ENCODE measurements around the gene KCNJ16.
"Not testable (repeated sequence)": the region's sequence is repeated elsewhere in the genome, so short reads cannot be mapped to it uniquely, and the experiment has no call there.

KCNJ16 gene

DNA sequence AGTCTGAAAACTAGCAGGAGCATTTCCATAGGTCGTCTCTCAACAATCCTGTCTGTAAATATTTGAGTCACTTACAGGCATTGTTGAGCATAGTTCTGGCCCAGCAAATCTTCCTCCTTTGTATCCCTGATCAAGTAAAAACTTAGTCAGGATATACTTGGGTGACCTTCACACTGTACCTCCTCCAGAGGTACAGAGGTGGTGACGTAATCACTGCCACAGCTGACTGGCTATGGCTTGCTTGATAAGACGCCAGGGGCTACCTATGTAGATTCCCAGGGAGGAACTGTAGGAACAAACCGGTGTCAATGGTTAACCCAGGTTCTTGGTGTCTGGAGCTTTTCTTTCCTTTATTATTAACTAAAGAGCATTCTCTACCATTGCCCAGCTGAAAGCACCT is at the start of gene KCNJ16:
Gene KCNJ16, plus strand, starts transcription at position 270 of the 400 bp plus-strand sequence. CDS start 56,863 bp downstream, outside the sequence.
- H3K4me3 ChIP-seq (ENCODE audit: low read depth, low read length), result no peak within 1 kb of the TSS
- no peak for DNase-seq (ENCODE audit: low read depth)

DNA sequence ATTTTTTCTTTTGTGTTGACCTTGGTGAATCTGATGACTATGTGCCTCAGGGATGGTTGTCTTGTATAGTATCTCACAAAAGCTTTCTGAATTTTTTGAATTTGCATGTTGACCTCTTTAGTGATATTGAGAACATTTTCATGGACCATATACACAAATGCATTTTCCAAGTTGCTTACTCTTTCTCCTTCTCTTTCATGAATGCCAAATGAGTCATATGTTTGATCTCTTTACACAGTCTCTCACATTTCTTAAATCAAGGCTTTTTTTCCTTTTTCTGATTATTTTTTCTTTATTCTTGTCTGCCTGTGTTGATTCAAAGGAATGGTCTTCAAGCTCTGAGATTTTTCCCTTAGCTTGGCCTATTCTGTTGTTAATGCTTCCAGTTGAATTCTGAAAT is 46.6 kb upstream of the KCNJ16 start:
- DNase-seq (ENCODE audit: low read depth), result no peak
- no peak overlapping the region for H3K4me3 ChIP-seq (ENCODE audit: low read depth, low read length)

DNA sequence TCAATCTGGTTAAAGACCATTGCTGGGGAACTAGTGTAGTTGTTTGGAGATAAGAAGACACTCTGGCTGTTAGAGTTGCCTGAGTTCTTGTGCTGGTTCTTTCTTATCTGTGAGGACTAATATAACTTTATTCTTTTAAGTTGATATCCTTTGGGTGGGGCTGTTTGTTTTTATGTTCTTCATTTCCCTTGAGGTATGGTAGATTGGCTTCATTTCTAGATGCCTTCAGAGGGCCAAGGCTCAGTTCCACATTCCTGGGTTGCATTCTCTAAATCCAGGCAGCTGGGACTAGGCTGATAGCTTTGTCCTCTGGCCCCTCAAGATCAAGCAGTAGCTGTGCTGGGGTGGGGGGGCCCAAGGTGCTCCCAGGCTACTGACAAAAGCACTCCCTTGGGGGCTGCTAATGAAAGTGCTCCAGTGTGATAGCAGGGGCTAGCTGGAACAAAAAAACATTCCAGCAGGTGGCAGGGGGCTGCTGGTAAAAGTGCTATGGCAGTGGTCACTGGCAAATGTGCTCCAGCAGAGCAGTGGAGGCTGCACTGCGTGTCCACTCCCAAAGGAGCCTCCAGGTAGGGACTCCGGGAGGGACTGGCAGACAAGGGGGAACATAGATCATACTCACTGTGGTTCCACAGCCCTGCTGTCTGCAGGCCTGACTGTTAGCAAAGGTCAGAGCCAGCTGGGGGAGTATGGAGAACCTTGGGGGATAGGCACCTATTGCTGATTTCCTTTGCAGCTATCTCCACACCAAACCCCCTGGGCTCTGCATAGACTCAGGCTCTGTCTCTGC is 45.9 kb upstream of the KCNJ16 start:
- DNase-seq (ENCODE audit: low read depth), result no peak
- no peak overlapping the region for H3K4me3 ChIP-seq (ENCODE audit: low read depth, low read length)

DNA sequence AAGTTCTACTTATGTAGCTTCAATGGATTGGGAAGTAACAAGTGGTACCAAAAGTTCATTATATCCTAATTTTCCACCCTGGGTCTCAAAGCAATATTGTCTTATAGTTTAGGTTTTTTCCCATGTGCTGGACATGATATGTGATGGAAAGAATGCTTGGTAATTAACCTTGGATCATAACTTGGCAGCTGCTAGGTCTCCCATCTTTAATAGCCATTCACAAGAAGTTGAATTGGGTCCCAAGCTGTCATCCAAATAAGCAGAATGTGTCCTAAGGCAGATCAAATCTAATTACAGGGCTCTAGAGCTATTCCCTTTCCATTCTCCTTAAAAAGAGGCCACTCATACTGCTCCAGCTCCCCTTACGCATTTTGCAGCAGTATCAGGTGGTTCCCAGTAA is 44.7 kb upstream of the KCNJ16 start:
- no peak for DNase-seq (ENCODE audit: low read depth)

DNA sequence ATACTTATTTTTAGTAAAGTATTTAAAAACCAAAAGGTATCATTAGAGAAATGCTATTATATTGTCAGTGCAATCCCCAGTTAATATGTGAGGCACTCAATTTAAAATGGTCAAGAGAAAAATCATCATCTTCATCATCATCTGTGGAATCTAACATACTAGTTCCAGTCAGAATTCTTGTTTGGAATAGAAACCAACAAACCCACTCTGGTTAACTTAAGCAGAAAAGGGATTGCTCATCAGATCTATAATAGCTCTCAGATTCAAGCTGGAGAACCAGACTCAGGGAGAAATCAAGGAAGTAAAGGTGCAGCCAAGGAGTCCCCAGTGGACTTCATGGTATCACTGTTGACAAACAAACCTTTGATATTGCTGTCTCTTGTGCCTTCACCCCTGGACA is 43.7 kb upstream of the KCNJ16 start:
- no peak for DNase-seq (ENCODE audit: low read depth)
- H3K4me3 ChIP-seq (ENCODE audit: low read depth, low read length), result no peak overlapping the region

More for the DNA sequence above, 44.7 kb upstream of the KCNJ16 start:
- H3K4me3 ChIP-seq (ENCODE audit: low read depth, low read length), result no peak overlapping the region

DNA sequence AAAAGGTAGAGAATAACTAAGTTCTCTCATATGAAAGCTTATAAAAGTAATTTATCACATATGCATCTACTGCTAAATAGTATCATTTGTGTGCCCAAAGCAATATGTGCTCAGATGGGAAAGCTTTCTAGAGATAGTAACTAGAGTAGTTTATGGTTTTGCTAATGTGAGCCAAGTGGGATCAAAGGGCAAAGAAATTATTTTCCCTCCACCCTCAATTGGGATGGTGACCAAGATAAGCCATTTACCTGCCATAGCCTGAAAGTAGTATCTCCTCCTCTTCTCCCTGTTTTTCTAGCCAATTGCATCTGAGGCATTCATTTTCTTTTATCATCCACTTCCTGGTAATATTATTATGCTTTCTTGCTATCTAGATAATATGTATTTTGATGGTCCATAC is 41.9 kb upstream of the KCNJ16 start:
- H3K4me3 ChIP-seq (ENCODE audit: low read depth, low read length), result no peak overlapping the region
- DNase-seq (ENCODE audit: low read depth), result no peak

DNA sequence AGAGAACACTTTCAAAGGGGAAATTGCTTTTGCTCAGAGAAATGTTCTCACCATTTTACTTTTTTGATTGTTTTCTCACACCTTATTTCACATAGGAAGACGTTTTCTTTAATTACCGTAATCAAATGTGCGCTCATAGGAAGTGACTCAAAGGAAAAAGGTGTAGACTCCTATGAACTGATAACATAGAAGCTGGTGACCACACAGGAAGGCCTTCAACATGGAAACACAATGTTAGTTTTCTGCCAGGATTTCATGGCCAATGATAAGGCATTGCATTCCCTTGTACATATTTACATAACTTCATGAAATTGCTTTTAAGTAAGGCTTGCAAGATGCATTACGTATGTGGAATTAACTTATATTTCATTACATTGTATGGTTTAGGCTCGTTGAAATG is 40.9 kb upstream of the KCNJ16 start:
- DNase-seq (ENCODE audit: low read depth), result no peak
- no peak overlapping the region for H3K4me3 ChIP-seq (ENCODE audit: low read depth, low read length)

DNA sequence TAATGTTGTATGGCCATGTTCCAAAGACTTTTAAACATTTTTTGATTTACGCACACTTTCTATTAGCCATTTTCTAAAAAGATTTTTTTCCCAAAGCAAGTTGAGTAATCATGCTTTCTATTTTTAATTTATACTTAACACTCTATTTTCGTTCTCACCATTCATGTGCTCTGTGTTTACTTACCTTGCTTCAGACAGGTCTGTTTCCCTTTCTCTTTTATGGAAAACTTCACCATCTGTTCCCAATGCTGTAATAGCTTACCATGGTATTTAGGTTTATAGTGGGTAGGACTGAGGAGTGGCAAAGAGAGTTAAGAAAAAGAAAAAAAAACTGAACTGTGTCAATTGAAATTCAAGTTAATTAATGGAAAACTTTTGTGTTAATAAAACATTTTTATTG is 37.5 kb upstream of the KCNJ16 start:
- no peak overlapping the region for H3K4me3 ChIP-seq (ENCODE audit: low read depth, low read length)
- no peak for DNase-seq (ENCODE audit: low read depth)

DNA sequence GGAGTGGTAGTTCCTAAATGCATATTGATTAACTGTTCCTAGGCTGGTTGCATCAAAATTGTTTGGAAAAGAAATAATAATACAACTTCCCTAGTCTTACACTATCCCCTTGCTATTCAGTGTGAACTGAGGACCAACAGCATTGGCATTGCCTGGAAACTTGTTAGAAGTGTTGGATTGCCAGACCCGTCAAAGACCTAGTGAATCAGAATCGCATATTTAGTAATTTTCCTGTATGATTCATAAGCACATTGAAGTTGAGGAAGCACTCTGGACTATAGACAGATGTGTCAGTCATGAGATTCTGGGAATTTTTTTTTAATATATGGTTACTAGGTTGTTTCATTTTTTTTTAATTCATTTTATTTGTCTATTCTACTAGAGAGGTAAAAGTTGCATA is 34.7 kb upstream of the KCNJ16 start:
- no peak overlapping the region for H3K4me3 ChIP-seq (ENCODE audit: low read depth, low read length)
- no peak for DNase-seq (ENCODE audit: low read depth)

DNA sequence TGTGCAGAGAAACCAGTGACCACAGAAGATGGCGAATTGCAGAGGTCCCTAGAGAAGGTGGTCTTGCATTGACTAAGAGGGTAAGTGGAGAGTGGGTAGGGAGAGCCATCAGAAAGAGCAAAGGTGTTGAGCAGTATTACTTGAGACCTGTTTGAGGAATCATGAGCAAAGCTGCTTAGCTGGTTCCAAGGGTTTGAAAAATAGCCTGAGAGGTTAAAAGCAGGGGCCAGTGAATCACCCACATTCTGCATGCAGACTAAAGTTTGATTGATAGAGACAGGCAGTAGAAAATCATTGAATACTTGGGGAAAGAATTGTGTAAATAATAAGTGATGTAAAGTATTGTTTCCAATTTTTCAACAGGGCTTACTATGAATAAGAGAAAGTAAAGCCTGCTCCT is 34.0 kb upstream of the KCNJ16 start:
- H3K4me3 ChIP-seq (ENCODE audit: low read depth, low read length), result no peak overlapping the region
- no peak for DNase-seq (ENCODE audit: low read depth)

DNA sequence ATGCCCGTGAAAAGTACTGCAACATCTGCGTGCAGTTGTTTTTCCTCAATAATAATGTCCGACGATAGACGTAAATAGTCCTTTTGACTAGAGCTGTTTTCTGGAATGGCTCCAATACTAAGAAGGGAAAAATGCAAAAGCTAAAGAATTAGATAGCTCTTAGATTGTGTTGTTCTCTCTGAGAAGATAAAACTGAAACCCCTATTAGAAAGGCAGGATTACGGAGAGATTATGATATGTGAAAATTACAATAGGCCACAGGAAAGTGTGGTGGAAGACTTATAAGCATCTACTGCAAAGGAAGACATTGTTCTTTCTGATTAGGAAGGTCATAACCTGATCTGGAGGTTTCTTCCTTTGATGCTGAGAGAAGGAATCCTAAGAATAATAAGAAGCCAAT is 33.5 kb upstream of the KCNJ16 start:
- no peak for DNase-seq (ENCODE audit: low read depth)
- no peak overlapping the region for H3K4me3 ChIP-seq (ENCODE audit: low read depth, low read length)

DNA sequence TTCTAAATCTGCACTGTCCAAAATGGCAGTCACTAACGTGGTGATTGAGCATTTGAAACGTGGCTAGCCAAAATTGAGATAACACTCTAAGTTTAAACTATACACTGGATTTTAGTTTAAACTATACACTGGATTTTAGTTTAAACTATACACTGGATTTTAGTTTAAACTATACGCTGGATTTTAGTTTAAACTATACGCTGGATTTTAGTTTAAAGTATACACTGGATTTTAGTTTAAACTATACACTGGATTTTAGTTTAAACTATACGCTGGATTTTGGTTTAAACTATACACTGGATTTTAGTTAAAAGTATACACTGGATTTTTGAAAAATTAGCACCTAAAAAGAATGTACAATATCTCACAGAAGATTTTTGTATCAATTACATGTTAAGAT is 29.2 kb upstream of the KCNJ16 start:
- H3K4me3 ChIP-seq (ENCODE audit: low read depth, low read length); DNase-seq (ENCODE audit: low read depth): not testable (repeated sequence)

DNA sequence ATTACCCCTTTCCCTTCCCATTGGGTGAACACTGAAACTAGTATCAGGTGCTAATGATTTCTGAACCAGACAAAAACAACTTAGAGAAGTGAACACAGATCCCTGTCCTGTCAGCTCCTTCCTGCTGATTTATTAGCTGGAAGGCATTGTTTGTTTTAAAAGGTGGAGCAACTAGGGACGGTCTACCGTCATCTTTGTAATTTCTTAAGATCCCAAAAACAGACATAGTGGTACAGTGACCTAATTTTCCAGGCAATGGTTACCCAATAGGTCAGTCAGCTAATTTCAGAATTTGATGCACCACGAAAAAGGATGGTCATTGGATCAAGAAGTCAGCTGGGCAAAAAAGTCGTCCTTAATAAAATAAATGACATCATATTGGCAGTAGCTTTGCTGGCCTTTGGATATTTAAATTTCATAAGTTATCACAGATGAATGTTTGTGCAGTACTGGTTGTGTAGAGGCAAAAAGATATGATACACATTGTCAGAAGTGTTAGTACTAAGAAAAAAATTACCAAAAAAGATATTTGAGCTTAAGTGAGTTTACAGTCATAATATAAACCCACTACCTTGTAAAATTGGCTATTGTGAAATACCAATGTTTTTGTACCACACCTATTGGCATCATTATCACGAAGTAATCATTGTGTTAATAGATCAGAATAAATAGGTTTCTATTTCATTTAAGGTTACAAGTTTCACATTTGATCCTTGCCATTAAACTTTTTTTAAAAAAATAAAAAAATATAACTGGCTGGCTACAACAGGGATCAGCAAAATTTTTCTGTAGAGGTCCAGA is 27.2 kb upstream of the KCNJ16 start:
- no peak overlapping the region for H3K4me3 ChIP-seq (ENCODE audit: low read depth, low read length)
- no peak for DNase-seq (ENCODE audit: low read depth)

DNA sequence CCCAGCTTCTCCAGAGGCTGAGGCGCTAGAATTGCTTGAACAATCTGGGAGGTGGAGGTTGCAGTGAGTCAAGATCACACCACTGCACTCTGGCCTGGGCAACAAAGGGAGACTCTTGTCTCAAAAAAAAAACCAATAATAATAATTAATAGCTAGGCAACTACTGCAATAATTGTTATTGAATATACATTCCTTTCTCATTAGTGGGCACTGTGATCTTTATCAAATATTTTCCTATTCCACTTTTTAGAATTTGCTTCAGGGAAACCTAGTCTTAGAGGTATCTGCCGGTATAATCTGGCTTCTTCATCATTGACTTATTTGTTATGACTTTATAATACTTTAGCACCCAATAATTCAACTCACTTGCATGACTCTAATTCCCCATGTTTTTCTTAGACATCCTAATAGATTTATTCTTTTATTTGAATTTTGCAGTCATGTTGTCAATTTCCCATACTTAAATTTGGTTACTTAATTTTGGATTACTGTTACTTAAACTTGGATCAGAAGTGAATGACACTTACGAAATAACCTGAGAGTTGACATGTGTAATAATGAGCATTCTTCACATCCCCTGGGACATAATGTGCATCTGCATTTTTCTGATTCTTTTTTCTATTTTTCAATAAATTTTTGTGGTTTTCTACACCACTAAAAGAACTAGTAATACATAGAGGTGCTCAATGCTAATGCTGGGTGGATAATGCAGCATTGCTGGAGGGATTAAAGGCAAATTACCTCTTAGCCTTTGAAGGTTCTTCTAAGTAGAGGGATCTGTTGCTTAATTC is 25.0 kb upstream of the KCNJ16 start:
- no peak for DNase-seq (ENCODE audit: low read depth)
- H3K4me3 ChIP-seq (ENCODE audit: low read depth, low read length), result no peak overlapping the region

DNA sequence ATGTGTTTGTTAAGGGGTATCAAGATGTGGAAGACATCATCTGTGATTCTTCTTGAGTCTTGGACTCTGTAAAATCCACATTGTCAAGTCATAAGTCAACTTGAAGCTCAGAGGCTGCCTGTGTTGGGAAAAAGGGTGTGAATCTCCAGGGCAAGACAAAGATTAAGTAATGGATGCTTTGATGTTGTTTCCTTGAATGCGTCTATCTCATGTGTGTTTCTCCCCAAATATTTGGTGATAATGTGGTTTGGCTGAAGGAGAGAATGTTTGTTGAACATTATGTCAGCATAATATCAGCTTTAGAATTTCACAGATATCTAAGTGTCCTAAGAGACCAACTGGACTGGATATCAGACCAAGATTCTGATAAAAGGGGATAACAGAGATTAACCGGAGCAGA is 24.1 kb upstream of the KCNJ16 start:
- DNase-seq (ENCODE audit: low read depth), result no peak
- no peak overlapping the region for H3K4me3 ChIP-seq (ENCODE audit: low read depth, low read length)

DNA sequence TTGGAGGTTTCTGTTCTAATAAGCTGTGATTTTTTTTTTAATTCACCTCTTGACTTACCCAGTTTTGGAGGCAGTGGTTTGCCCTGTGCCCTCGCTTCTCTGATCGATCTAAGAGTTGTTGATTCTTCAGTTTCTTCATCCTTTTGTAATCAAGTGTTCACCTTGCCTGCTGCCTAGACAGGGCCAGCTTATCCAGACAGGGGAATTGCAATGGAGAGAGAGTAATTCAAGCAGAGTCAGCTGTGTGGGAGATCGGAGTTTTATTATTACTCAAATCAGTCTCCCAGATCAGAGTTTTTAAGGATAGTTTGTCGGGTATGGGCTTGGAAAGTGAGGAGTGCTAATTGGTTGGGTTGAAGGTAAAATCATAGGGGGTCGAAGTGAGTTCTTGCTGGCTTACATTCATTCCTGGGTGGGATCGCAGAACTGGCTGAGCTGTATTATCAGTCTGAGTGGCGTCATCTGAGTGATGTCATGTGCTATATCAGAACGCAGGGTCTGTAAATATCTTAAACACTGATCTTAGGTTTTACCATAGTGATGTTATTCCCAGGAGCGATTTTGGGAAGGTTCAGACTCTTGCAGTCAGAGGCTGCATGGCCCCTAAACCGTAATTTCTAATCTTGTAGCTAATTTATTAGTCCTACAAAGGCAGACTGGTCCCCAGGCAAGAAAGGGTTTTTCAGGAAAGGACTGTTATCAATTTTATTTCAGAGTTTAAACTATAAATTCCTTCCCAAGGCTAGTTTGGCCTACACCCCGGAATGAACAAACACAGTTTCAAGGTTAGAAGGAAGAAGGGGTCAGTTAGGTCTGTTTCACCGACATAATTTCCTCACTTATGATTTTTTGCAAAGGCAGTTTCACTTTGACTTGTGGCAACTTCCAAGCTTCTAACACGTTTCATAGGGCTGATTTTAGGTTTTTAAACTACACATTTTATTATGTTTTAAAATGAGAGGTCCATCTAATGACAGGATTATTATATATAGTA is 21.5 kb upstream of the KCNJ16 start:
- no peak overlapping the region for H3K4me3 ChIP-seq (ENCODE audit: low read depth, low read length)
- no peak for DNase-seq (ENCODE audit: low read depth)

DNA sequence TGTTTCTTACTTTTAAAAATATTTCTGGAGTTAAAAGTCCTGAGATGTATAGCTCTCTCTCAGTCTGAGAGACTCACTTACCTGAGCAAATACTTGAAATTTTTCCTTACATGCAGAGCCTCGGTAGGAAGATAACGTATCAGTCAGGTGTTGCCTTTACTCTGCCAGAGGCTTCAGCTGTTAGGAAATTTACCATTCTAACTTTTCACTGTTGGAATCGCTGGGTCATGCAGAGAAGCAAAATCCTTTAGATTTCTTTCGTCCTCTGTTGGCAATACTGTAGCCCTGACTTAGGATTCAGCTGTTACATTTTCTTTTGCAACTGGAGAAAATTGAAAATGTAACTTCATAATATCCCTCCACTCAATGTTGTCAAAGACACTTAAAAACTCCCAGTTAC is 20.0 kb upstream of the KCNJ16 start:
- no peak overlapping the region for H3K4me3 ChIP-seq (ENCODE audit: low read depth, low read length)
- no peak for DNase-seq (ENCODE audit: low read depth)

DNA sequence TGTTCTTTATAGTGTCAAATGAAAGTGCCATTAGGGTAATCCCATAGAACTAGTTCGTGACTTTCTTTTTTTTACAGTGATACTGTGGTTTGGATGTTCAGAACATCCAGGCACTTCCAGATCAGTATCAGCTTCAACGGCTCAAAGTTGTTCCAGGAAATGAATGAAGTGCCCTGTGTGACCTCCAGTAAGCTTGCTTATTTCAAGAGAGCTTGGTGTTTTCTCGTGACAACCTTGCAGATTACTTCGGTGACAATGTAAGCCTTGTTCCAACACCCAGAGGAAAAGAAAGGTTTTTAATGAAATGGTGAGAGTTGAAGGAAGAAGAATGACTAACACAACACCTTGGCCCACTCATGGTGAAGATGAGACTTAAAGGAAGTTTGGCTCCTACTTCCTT is 16.0 kb upstream of the KCNJ16 start:
- no peak for DNase-seq (ENCODE audit: low read depth)
- H3K4me3 ChIP-seq (ENCODE audit: low read depth, low read length), result no peak overlapping the region

DNA sequence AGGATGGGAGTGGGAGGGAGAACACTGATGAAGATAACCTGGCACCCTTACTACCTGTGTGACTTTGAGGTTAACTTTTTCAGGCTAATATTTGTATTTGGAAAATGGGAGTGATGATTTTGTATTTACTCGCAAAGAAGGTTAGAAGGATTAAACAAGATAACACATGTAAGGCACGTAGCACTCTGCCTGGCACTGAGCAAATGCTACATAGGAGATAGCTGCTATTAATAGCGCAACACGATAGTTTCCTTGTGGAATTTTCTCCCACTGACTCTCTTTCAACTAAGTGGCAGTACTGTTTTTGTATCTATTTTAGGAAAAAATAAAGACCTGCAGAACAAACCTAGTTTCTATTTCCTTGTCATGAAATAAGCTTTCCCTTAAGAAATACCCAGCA is 15.4 kb upstream of the KCNJ16 start:
- DNase-seq (ENCODE audit: low read depth), result no peak
- H3K4me3 ChIP-seq (ENCODE audit: low read depth, low read length), result no peak overlapping the region

Data from skeletal muscle cell (primary cell).